Smooth muscle cell (in vitro differentiated cells): ENCODE results near the gene DCP1B. TPM values are rescaled to one million over a fixed set of nuclear protein-coding genes. Genes with fewer than 3 reads are reported as not detected.

Experiments
- DNase-seq: peaks from one replicate; lab custom pipeline; 2025; ENCODE audit not compliant: unreplicated experiment; lab: John Stamatoyannopoulos, UW
- H2AFZ ChIP-seq: fragments of 200-600 bp; sonication (generic); 2 replicates; pipeline ENCODE4 v1.6.0; 2016; ENCODE audit warnings: antibody characterized with exemption, low read depth, mild to moderate bottlenecking
- H3F3A ChIP-seq: fragments of 200-600 bp; sonication (generic); 2 replicates; pipeline ENCODE4 v1.6.0; 2017; ENCODE audit warnings: antibody characterized with exemption, low read depth
- H3K27ac ChIP-seq: fragments of 200-600 bp; sonication (generic); 2 replicates; pipeline ENCODE4 v1.5.1; 2016; ENCODE audit warnings: low read depth, mild to moderate bottlenecking
- H3K27me3 ChIP-seq: fragments of 200-600 bp; sonication (generic); 2 replicates; pipeline ENCODE4 v1.6.1; 2016; ENCODE audit warnings: low read depth, mild to moderate bottlenecking
- H3K36me3 ChIP-seq: fragments of 200-600 bp; sonication (generic); 2 replicates; pipeline ENCODE4 v1.5.1; 2016; ENCODE audit warnings: low read depth
- H3K4me1 ChIP-seq: fragments of 200-600 bp; sonication (generic); 2 replicates; pipeline ENCODE4 v1.5.1; 2016; ENCODE audit warnings: low read depth
- H3K4me2 ChIP-seq: fragments of 200-600 bp; sonication (generic); 2 replicates; pipeline ENCODE4 v1.6.0; 2016; ENCODE audit warnings: mild to moderate bottlenecking
- H3K4me3 ChIP-seq: fragments of 200-600 bp; sonication (generic); 2 replicates; pipeline ENCODE4 v1.5.1; 2016; ENCODE audit warnings: mild to moderate bottlenecking
- H3K79me2 ChIP-seq: fragments of 200-600 bp; sonication (generic); 2 replicates; pipeline ENCODE4 v1.6.0; 2016; ENCODE audit warnings: low read depth, mild to moderate bottlenecking
- H3K9ac ChIP-seq: fragments of 200-600 bp; sonication (generic); 2 replicates; pipeline ENCODE4 v1.6.0; 2016; ENCODE audit warnings: low read depth
- H3K9me3 ChIP-seq: fragments of 200-600 bp; sonication (generic); replicated peaks from 2 replicates; pipeline ENCODE4 v1.5.1; 2016; ENCODE audit warnings: low read depth
- H4K20me1 ChIP-seq: fragments of 200-600 bp; sonication (generic); 2 replicates; pipeline ENCODE4 v1.6.0; 2016; ENCODE audit warnings: low read depth
- whole genome bisulfite sequencing: methylation state at CpG from one replicate; pipeline ENCODE4 v1.1.7; 2016; ENCODE audit warnings: low lambda C conversion rate; 5-methylcytosine and 5-hydroxymethylcytosine counted together
- polyA plus RNA-seq: library from polyadenylated mRNA; unstranded; fragments of >200 nt; fragmentation: Nextera tagmentation; extraction: Ambion mirVana; gene quantifications from 2 replicates; pipeline ENCODE4 v1.2.1, GENCODE V29; 2016
- total RNA-seq: library from RNA; depleted of rRNA; stranded (reverse); fragments of >200 nt; gene quantifications from 2 replicates; pipeline ENCODE4 v1.2.3, GENCODE V29; 2014
- TF ChIP-seq, protein P1 (sequence below): fragments of 200-600 bp; sonication (generic); IDR thresholded peaks from 2 replicates; pipeline ENCODE4 v1.5.1; 2017; ENCODE audit warnings: borderline replicate concordance, mild to moderate bottlenecking, antibody characterized with exemption; ENCODE audit not compliant: insufficient read depth, poor library complexity, severe bottlenecking

The DCP1B gene
- total and polyA plus RNA-seq, 2 experiments from 2014 or later = 34.9 to 38.1 TPM

DNA sequence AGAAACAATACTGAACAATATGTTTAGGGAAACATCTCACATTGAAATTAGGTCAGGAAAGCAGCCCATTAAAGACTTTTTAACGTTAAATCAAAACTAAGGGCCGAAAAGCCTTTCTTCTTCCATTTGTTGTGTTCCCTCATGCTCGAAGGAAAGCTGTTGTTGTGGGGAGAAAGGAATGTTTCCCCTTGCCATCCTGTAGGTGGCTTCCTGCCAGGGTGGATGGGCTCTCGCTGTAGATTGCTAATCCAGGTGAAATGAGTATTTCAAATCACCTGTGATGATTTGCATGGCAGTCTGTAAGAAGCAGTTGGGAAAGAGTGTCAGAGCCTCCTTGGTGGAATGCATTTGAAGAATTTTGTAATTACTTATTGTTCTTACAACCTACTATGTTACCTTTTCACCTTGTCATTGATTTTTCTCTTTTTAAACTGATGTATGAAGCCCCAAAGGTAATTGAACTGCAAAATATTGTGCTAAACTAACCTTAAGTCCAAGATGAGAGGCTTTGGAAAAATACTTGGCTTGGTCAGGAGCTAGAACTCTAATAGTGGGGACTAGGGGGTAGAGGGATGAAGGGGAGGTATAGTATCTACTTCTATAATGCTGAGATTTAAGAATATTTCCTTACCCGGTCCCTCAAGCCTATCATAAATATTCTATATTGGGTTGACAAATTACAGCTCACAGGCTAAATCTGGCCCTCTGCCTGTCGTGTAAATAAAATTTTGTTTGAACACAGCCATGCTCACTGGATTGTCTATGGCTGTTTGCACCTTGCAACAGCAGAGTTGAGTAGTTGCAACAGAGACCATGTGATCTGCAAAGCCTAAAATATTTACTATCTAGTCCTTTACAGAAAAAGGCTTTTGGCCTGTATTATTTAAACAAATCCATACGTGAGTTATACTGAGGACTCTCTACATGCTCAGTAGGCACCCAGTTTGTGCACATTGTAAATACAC lies 7.7 kb upstream of the DCP1B start:
- no peak for DNase-seq
- H3K9ac ChIP-seq = no peak overlapping the region
- H3K9me3 ChIP-seq = no peaks in the 10 kb centered on the region
- H3K4me2 ChIP-seq = no peak overlapping the region
- TF ChIP-seq, protein P1, sequence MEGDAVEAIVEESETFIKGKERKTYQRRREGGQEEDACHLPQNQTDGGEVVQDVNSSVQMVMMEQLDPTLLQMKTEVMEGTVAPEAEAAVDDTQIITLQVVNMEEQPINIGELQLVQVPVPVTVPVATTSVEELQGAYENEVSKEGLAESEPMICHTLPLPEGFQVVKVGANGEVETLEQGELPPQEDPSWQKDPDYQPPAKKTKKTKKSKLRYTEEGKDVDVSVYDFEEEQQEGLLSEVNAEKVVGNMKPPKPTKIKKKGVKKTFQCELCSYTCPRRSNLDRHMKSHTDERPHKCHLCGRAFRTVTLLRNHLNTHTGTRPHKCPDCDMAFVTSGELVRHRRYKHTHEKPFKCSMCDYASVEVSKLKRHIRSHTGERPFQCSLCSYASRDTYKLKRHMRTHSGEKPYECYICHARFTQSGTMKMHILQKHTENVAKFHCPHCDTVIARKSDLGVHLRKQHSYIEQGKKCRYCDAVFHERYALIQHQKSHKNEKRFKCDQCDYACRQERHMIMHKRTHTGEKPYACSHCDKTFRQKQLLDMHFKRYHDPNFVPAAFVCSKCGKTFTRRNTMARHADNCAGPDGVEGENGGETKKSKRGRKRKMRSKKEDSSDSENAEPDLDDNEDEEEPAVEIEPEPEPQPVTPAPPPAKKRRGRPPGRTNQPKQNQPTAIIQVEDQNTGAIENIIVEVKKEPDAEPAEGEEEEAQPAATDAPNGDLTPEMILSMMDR = no peak
- peaks cover 4% of the 10 kb centered on the region for H3F3A ChIP-seq
- no peaks in the 10 kb centered on the region for H4K20me1 ChIP-seq
- no peaks in the 10 kb centered on the region for H3K27me3 ChIP-seq
- H3K4me3 ChIP-seq = no peak overlapping the region
- H3K36me3 ChIP-seq = no peaks in the 10 kb centered on the region
- 72% methylated on average over 7 of the region's 7 CpGs for WGBS
- no peak overlapping the region for H3K27ac ChIP-seq
- H3K79me2 ChIP-seq = no peaks in the 10 kb centered on the region
- peak overlapping the region; percentile 8 for H2AFZ ChIP-seq
- no peaks in the 10 kb centered on the region for H3K4me1 ChIP-seq

DNA sequence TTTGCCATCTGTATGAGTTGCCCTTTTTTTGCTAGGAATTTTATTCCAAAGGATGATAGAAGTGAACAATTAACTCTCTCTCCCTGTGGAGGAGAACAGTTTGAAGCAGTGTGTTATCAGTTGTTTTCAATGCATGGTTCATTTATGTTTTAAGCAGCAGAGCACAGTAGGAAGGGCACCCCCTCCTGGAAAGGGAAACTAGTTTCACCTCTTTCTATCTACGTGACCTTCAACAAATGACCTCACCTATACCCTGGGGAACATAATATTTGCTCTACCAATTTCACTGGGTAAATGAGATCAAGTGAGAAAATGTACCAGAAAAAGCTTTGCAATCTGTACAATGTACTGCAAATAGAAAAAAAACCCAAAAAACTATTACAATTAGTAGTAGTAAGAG lies 5.4 kb upstream of the DCP1B start:
- Histone ChIP-seq H3K79me2 (no peaks in the 10 kb centered on the region), H3K27ac (no peak overlapping the region), H3K27me3 (no peaks in the 10 kb centered on the region), H2AFZ (peak overlapping the region; percentile 9), H3K9ac (no peak overlapping the region), H3F3A (peaks cover 14% of the 10 kb centered on the region), H4K20me1 (no peaks in the 10 kb centered on the region), H3K36me3 (no peaks in the 10 kb centered on the region), H3K4me1 (peaks cover 6% of the 10 kb centered on the region), H3K4me2 (no peak overlapping the region), H3K9me3 (no peaks in the 10 kb centered on the region), H3K4me3 (no peak overlapping the region)
- DNase-seq = no peak
- WGBS = 48% methylated on average over 1 of the region's 1 CpG
- TF ChIP-seq, protein P1 = no peak

DNA sequence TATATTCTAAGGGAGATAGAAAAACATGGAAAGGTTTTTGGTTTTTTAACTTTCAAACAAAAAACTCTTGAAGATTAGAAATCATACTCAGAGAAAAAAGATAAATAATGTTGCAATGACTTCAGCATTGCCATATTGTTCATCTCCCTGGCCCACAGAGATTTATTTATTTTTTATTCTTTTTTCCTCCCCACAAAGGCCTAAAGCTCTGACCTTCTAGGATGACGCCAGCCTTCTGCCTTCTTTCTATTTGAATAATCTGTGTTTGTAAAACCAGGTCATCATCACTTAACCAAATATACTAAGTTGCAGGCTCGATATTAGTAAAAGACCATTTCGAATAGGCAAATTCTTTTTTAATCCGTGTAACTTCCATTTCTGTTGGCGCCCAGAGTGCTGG lies 4.4 kb upstream of the DCP1B start:
- WGBS = 94% methylated on average over 5 of the region's 5 CpGs

More for the DNA sequence above, 4.4 kb upstream of the DCP1B start:
- Histone ChIP-seq H3K4me2 (no peak overlapping the region), H3K4me1 (peaks cover 7% of the 10 kb centered on the region), H2AFZ (no peak overlapping the region), H3K36me3 (no peaks in the 10 kb centered on the region), H3K9ac (no peak overlapping the region), H3K4me3 (no peak overlapping the region), H3K27ac (no peak overlapping the region), H3K79me2 (no peaks in the 10 kb centered on the region), H4K20me1 (no peaks in the 10 kb centered on the region), H3F3A (peaks cover 15% of the 10 kb centered on the region), H3K27me3 (no peaks in the 10 kb centered on the region), H3K9me3 (no peaks in the 10 kb centered on the region)
- TF ChIP-seq, protein P1 = no peak
- no peak for DNase-seq
